Keratinocyte (primary cell): ENCODE results near the gene ETFA.

Source experiments
- EZH2 ChIP-seq: IDR thresholded peaks from one replicate; pipeline ENCODE4 v1.6.1; 2012; ENCODE audit warnings: inconsistent platforms, mild to moderate bottlenecking, low read length, moderate library complexity
- TF ChIP-seq, protein P1 (sequence below), 3 experiments: IDR thresholded peaks in 1 of 3; conservative IDR thresholded peaks in 1 of 3; optimal IDR thresholded peaks in 1 of 3; 2 replicates in 2 of 3; 3 replicates in 1 of 3; pipeline versions ENCODE3 to v1.5.1; 2011; ENCODE audit warnings: low read length in 3 of 3, mild to moderate bottlenecking in 3 of 3, moderate library complexity in 2 of 3, control low read depth in 1 of 3, inconsistent platforms in 1 of 3; ENCODE audit not compliant: insufficient read depth in 2 of 3; ENCODE audit errors: extremely low read depth in 1 of 3

DNA sequence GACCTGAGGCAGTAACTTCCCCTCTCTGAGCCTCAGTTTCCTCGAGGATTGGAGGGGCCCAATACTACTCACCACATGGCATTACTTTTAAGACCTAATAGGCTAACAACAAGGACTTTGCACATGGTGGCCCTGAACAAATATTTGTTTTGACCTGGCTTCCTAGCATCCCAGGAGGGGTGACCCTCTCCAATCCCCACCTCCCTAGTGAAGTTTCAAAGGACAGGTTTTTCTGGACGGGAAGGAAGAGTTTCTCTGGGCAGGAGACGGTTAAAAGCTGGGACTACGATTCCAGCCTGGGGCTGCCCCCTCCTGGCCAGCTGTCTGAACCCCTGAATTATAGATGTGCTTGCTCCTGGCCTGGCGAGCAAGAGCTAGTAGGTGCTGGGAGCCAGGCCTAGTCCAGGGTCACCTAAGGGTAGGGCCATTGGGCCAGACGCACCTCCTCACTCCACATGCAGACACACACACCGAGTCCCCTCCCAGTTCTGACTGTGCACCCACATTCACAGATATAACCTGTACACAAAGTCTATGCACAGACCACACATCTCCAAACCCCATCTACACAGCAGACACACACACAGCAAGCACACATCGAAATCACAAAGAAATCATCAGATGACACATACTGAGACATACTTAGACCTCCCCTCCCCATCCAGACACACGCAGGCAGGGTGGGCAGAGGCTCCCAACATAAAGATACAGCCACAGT is 22.6 kb upstream of the ETFA start:
- TF ChIP-seq, protein P1, sequence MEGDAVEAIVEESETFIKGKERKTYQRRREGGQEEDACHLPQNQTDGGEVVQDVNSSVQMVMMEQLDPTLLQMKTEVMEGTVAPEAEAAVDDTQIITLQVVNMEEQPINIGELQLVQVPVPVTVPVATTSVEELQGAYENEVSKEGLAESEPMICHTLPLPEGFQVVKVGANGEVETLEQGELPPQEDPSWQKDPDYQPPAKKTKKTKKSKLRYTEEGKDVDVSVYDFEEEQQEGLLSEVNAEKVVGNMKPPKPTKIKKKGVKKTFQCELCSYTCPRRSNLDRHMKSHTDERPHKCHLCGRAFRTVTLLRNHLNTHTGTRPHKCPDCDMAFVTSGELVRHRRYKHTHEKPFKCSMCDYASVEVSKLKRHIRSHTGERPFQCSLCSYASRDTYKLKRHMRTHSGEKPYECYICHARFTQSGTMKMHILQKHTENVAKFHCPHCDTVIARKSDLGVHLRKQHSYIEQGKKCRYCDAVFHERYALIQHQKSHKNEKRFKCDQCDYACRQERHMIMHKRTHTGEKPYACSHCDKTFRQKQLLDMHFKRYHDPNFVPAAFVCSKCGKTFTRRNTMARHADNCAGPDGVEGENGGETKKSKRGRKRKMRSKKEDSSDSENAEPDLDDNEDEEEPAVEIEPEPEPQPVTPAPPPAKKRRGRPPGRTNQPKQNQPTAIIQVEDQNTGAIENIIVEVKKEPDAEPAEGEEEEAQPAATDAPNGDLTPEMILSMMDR (optimal IDR thresholded peaks at IDR 0.05 in 1 of 3, IDR thresholded peaks at IDR 0.05 in 1 of 3, conservative IDR thresholded peaks at IDR 0.05 in 1 of 3; ENCODE audit: extremely low read depth in 1 of 3, insufficient read depth in 2 of 3, low read length in 3 of 3), result peak in 2 of 3 experiments; percentile 40 to 53
- TF ChIP-seq EZH2, result no peak
